HG03139 (cell line): ENCODE results near the gene DNAH6.
"Not testable (repeated sequence)": the region's sequence is repeated elsewhere in the genome, so short reads cannot be mapped to it uniquely, and the experiment has no call there.

Experiments
- ATAC-seq: cut with Tn5 transposase; IDR thresholded peaks from one replicate; pipeline ENCODE4 v1.9.1; 2021; ENCODE audit not compliant: unreplicated experiment

The DNAH6 gene

DNA sequence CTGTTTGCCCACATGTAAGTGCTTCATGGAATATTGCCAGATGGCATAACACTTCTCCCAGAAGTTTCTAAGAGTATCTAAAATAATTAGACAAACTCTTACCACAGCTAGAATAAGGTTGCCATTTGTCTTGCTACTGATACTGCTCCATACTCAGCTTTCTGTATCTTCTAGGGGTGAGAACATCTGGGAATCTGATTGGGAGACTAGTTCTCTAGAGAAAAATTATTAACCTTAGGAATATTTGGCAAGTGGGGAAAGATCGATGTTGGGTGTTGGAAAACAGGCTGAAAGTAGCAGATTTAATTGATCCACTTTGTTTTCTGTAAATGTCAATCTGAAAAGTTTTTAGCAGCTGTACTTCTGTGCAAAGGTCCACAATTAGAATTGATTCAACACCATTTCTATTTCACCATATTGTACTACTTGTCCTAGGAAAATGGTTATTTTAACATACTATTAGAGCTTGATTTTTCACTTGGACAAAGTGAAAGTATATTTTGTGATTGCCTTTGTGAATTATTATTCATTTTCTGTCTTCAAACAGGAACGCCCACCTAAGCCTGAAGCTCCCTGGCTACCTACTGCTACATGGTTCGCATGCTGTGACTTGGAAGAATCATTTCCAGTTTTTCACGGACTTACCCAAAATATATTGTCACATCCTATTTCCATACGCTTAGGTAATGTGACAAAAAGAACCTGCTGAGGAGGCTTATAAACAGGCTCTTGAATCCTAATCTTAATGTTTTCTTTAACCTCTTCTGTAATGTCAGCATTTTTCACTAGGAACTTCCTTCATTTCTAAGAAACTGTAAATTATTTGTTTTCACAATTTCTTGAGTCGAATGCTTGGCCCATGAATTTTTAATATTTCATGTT lies 216.8 kb downstream of the DNAH6 start:
- no peak for ATAC-seq

GRCh38 chr2:84735389-84735788 lies 219.1 kb downstream of the DNAH6 start:
- ATAC-seq: no peak

GRCh38 chr2:84741182-84741822 lies 225.0 kb downstream of the DNAH6 start:
- peak; percentile 98 for ATAC-seq

DNA sequence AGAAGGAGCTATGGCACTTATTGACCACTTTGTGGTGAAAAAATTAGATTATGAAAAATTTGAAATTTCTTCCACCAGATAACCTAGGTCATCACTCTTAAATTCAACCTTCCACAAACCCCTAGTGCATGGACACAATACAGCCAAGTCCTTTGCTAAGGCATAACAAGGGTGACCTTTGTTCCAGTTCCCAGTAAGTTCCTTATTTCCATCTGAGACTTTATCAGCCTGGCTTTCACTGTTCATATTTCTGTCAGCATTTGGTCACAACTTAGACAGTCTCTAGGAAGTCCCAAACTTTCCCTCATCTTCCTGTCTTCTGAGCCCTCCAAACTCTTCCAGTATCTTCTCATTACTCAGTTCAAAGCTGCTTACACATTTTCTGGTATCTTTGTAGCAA lies 232.0 kb downstream of the DNAH6 start:
- ATAC-seq: no peak

DNA sequence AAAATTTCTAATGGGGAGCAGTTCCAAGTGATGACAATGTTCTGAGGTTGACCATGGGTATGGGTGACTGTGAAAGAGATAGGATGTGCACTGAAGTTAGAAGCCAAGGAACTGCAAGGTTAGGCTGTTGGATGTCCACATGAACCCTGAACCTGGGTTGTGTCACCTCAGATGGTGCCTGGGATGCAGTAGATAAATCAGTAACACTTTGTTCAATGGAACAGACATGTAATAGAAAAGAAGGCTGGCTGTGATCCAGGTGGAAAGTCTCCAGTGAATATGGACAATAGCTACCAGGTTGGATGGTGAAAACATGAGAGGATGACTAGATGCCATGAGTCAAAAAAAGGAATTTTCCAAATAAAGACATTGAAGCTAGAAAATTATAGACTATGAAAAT lies 233.1 kb downstream of the DNAH6 start:
- no peak for ATAC-seq

- ATAC-seq: no peak
These were observed 238.8 kb downstream of the DNAH6 start for GRCh38 chr2:84755096-84755495.

DNA sequence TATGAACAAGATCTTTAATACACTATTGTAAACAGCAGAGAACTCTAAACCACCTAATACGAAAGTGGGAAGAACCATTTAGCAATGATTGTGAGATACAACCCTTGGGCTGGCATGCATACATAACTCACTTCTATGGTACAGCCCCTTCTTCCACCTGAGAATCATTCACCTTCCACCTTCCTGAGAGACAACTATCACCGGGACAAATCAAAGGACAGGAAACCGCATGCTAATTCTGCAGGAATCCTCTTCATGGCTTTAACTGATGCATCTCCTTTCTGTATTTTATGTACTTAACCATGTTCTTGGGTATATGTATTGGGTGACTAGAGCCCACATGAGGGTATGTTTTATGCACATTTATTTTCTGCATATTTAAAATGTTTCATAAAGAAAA lies 241.3 kb downstream of the DNAH6 start:
- ATAC-seq: no peak

GRCh38 chr2:84766791-84767190 lies 250.5 kb downstream of the DNAH6 start:
- no peak for ATAC-seq

GRCh38 chr2:84768840-84769239 lies 252.5 kb downstream of the DNAH6 start:
- ATAC-seq: no peak

- no peak for ATAC-seq
These were observed 254.0 kb downstream of the DNAH6 start for GRCh38 chr2:84770280-84770679.

DNA sequence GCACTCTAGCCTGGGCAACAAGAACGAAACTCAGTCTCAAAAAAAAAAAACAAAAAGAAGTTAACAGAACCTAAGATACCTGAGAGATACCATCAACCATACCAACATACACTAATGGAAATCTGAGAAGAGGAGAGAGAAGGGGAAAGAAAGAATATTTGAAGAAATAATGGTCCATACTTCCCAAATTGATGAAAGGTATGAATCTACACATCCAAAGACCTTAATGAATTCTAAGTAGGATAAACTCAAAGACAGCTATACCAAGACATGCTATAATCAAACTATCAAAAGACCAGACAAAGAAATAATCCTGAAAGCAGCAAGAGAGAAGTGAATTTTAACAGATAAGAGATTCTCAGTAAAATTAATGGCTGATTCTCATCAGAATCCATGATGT lies 255.0 kb downstream of the DNAH6 start:
- no peak for ATAC-seq

GRCh38 chr2:84773562-84773961 lies 257.3 kb downstream of the DNAH6 start:
- not testable (repeated sequence) for ATAC-seq

DNA sequence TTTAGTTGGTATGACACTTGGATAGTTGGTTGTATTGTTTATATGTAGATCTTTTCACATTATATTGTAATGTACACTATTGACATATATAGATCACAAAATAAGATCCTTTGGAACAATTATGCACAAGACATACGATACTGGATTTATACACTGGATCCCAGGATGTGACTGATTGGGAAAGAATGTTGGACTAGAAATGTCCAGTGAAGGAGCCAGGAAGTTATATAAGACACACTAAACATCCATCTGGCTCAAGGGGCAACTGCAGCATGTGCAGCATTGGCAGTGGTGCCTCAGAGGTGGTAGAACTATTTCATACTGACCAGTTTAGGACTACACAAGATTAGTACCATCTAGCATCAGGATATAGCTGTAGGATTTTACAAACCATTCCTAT lies 259.7 kb downstream of the DNAH6 start:
- no peak for ATAC-seq

- no peak for ATAC-seq
These were observed 262.8 kb downstream of the DNAH6 start for GRCh38 chr2:84778911-84779690.

DNA sequence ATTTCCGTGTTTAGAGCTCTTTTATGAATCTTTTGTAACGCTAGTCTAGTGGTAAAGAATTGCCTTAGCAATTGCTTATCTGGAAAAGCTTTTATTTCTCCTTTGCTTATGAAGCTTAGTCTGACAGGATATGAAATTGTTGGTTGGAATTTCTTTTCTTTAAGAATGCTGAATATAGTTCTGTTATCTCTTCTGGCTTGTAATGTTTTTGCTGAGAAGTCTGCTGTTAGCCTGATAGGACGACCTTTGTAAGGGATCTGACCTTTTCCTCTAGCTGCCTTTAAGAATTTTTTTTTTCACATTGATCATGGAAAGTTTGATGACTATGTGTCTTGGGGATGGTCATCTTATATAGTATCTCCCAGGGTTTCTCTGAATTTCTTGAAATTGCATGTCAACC lies 263.5 kb downstream of the DNAH6 start:
- ATAC-seq: no peak

DNA sequence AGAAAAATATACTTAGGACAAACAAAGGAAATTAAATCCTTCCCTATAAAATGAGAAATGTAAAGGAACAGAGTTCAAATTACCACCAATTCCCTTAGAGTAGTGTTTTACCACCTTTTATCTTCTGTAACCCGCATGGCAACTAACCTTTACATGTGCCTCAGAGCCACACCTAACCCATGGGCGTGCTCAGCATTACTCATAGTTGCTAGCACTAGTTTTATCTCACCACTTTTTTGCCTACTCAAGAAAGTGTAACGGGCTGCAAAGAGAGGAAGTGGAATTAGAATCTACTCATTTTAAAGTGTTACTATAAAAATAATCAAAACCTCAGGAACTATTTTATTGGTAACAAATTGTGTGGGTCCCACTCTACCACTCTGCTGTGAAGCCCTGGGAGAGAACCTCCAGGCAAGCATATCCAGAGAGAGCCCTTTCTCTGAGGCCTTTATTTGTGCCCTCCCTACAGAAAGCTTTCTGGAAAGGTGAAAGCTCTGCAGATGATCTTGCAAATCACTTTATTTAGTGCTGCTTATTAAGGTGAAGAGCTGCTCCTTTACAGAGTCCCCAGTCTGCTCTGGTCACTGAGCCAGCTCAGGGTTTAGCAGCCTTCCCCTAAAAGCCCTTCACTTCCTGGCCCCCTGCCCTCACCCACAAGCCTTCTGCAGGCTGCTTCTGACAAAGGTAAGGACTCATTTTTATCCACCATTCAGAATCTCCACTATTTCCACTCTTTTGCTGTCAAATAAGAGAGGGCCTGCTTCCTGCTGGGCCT lies 265.8 kb downstream of the DNAH6 start:
- peak; percentile 78 for ATAC-seq

DNA sequence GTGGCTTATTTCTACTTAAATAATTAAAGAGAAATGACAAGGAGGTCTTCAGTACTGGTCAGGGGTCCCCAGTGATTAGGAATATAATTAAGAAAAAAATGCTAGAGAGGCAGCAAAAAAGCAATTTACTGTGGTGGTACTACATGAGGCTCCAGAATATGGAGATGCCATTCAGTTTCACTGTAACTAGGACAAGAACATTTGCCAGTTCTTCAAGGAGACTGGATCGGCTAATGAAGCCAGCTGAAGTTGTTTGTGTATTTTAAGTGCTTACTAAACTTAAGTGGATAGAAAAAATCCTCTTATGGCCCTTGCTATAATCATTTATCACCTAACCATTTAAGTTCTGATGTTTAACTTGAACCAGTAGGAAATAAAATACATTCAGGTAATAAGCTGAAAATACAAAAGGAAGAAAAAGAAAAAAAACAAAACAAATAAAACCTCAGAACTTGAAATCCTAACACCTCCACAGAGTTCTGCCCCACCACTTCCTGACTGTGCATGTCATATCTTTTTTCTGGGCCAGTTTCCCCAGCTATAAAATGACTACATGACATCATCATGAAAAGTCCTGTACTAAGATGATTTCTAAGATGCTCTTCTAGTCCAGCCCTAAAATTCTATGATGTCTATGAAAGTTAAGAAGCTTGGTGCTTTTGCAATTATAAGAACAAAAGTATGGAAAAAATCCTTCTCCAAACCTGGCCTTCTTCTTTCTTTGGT lies 266.6 kb downstream of the DNAH6 start:
- no peak for ATAC-seq

- ATAC-seq: no peak
These were observed 269.7 kb downstream of the DNAH6 start for GRCh38 chr2:84785950-84786349.

GRCh38 chr2:84786601-84787000 lies 270.3 kb downstream of the DNAH6 start:
- no peak for ATAC-seq

DNA sequence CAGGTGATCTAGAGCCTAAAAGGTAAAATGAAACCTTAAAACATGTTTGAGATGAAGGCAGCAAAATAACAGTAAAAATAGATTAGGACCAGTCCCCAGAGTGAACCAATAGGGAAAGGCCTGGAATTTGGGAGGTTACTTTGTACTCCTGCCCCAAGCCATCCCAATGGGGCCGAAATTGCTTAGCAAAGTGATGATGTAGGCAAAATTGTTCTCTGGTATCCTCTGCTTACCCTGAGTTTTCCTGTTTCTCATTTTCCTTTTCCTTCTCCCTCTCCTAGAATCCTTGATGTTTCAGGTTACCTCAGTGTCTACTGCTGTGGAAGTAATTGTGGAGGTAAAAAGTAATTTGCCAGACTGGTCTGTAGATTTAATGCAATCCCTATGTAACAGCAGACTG lies 271.7 kb downstream of the DNAH6 start:
- ATAC-seq: no peak
